DLD1 (cell line): ENCODE data around the gene LDLRAD4.

ENCODE experiments used
- in situ Hi-C: cut with HindIII; loops from 2 replicates; pipeline ENCODE4 v1.10.0; 2017; ENCODE audit warnings: low sequenced_read_pairs

The LDLRAD4 gene

GRCh38 chr18:13522861-13523660 is 304.5 kb downstream of the LDLRAD4 start:
- in situ Hi-C loops = no loop called here

DNA sequence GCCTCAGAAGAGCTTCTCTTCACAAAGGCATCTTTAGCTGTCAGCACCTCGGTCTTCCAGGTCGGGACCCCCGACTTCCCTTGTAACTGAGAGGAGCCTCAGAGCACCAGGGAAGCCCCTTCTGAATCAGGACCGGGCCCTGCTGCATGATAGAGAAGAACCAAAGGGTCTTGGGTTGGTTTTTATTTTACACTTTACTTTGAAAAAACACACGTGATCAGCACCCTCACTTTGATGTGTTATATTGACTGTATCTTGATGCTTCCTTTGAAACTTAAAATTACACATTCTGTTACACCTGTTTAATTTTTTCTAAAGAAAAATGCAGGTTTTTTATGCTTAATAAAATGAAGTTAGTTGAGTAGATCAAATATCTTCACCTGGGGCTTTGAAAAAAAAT is 305.5 kb downstream of the LDLRAD4 start:
- in situ Hi-C loops = no loop called here

DNA sequence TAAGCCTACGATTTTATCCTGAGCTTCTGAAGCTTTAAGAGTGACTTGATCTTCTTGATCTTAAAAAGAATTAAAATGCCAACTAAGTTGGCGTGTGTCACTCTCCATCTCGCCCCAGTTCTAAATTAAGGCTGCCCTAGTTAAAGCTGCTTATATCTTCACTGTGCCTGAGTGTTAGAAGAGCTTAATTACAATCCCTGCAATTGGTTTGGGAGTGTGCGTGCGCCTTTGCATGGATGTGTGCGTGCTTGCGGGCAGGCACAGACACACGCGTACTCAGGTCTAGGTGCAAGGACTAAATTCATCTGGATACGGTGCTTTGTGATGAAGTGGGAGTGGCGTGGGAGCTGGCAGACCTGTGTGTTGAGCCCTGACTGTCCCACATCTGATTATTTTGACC is 306.3 kb downstream of the LDLRAD4 start:
- in situ Hi-C loops = no loop called here

- in situ Hi-C loops = no loop called here
Observed at GRCh38 chr18:13525381-13526029, 306.9 kb downstream of the LDLRAD4 start.

- in situ Hi-C loops = no loop called here
Observed at GRCh38 chr18:13526519-13526918, 308.0 kb downstream of the LDLRAD4 start.

GRCh38 chr18:13527256-13527655 is 308.7 kb downstream of the LDLRAD4 start:
- in situ Hi-C loops = no loop called here

DNA sequence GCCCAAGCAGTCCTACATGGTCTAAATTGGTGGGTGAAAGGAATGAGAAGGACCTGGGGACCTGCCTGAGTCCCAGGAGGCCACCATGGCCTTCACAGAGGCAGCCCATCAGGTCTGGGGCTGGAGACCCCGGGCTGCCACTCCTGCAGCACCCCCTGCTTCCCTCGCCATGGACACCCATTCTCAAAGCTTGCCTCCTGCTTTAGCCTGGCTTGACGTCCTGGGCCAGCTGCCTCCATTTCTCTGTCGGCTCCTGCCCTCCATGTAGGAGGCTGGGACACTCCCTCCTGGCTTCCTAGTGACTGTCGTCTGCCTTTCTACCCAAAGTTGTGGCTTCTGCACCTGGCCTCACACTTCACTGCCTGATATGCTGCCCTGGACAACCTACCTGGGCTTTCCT is 309.2 kb downstream of the LDLRAD4 start:
- in situ Hi-C loops = no loop called here

DNA sequence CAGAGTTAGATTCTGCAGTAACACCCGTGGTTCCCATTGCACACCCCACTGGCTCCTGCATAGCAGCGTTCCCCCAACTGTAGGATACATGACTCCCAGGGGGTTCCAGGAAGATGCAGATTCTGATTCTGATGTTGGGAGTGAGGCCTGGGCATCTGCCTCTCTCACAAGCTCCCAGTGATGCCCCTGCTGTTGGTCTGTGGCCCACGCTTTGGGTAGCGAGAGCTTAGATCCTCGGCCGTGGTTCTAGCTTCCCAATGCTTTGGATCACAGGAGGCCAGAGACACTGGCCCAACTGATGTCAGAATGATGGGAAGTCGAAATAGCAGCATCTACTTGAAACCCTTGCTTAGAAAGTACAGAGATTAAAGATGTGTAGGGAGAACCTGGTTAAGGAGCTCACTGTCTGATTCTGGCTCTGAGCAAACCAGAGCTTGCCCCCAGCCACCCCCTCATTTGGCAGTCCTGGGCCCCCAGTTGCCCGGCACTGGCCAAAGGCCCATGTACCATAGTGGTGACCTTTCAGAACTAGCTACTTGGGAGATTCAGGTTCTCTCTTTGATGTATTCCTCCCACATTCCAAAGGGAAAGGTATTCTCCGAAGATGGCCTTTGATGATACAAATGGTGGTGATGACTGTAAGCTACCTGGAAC is 310.3 kb downstream of the LDLRAD4 start:
- in situ Hi-C loops = no loop called here

GRCh38 chr18:13530033-13530878 is 311.7 kb downstream of the LDLRAD4 start:
- in situ Hi-C loops = no loop called here

- in situ Hi-C loops = no loop called here
Observed at GRCh38 chr18:13530879-13531387, 312.4 kb downstream of the LDLRAD4 start.

DNA sequence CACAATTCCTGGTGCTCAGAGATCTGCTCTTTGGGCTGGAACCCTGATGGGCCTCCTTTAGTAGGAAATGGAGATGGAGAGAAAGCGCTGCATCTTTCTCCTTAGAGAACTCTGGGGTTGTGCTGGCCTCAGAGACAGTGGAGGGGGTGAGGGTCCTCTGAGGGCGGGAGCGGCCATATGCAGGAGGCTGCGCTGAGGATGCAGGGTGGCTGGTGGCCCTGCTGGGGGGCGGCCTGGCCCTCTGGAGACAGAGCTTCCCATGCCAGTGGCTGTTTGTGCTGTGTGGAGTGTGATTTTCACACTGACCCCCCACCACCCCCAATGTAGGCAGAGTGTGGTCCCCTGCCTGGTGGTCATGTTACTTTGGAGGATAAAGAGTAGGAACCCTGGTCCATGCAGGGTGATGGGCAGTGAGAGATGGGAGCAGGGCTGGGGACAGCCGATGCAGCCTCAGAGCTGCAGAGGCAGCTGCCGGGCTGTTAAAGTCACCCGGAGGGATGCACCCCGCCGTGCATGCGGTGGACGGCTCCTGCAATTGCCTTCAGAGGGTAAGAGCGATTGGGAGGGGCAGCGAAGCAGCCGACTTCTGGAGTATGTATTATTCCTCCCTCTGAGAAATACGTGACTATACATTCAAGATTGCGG is 313.2 kb downstream of the LDLRAD4 start:
- in situ Hi-C loops = no loop called here

DNA sequence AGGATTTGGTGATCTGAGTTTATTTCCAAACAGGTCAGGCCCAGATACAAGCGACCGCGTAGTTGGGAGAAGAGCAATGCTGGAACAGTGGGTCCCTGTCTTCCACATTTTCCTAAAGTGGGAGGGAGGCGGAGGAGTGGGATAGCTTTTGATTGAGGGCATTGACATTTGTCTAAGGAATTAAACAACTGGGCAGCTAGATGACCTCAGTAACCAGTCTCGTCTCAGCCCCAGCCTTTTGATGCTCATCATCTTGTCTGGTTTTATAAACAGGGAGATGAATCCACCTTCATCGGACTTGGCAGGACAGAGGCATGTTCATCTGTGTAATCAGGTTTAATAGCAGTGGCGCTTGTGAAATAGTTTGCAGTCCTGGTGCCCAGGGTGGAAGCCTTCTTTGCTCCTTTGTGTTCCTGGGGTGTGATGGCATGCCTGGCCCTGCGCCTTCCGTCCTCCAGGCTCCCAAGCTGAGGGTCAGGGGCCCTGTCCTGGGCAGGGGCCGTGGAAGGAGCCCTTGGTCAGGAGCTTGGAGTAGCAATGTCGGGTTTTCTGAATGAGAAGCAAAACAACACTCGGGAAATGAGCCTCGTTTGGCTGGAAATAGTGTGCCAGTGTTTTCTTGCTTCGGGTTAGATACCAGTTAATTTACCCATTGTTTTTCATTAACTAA is 314.0 kb downstream of the LDLRAD4 start:
- in situ Hi-C loops = no loop called here

DNA sequence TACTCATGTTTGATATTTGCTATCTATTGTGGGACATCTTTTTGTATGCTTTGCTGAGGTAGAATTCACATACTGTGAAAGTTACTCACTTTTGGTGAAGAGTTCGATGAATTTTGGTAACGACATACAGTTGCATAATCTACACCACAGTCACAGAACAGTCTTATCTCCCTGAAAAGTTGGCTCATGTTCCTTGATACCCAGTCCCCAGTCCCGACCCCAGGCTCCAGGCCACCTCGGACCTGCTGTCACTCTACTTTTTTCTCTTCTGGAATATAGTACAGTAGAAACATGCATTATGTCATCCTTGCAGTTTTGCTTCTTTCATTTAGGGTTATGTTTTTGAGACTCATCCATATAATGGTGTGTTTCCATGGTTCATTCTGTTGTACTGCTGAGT is 316.1 kb downstream of the LDLRAD4 start:
- in situ Hi-C loops = no loop called here

DNA sequence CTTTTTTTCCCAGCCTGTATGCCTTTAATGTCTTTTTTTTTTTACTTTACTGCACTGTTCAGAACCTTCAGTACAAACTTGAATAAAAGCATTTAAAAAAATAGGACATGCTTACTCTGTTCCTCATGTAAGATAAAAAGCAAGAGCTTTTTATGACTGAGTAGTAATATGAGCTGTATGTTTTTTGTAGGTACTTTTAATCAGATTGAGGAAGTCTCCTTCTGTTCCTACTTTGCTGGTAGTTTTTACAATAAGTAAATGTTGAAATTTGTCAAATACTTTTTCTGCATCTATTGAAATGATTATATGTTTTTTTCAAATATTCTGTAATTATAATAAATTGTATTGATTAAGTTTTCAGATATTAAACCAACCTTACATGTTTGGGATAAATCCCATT is 318.0 kb downstream of the LDLRAD4 start:
- in situ Hi-C loops = no loop called here

DNA sequence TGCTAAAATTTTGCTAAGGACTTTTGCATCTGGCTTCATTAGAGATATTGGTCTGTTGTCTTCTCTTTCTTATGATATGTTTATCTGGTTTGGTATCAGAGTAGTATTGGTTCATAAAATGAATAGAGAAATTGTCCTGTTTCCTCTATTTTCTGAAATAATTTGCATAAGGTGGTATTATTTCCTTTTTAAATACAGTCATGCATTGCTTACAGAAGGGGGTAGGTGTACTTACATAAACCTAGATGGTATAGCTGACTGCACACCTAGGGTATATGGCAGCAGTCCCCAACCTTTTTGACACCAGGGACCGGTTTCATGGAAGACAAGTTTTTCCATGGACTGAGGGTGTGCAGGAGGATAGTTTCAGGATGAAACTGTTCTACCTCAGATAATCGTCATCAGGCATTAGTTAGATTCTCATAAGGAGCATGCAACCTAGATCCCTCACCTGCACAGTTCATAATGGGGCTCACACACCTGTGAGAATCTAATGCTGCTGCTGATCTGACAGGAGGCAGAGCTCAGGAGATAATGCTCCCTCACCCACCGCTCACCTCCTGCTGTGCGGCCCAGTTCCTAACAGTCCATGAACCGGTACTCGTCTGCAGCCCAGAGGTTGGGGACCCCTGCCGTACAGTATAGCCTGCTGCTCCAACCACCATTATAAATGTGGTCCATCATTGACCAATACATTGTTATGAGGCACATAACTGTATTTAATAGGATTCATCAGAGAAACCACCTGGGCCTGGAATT is 318.6 kb downstream of the LDLRAD4 start:
- in situ Hi-C loops = no loop called here

- in situ Hi-C loops = no loop called here
Observed at GRCh38 chr18:13538630-13539029, 320.1 kb downstream of the LDLRAD4 start.

GRCh38 chr18:13539050-13539449 is 320.5 kb downstream of the LDLRAD4 start:
- in situ Hi-C loops = no loop called here

GRCh38 chr18:13539843-13540476 is 321.4 kb downstream of the LDLRAD4 start:
- in situ Hi-C loops = no loop called here
